Gastrocnemius medialis (tissue), 4 donors: ENCODE measurements around the gene PTGDR2.

Source experiments
- POLR2A ChIP-seq, 2 donors: fragments of 450-650 bp; IDR thresholded peaks; one replicate each; pipeline ENCODE4 v1.6.1; 2017; ENCODE audit warnings: antibody characterized with exemption in 2 of 2, mild to moderate bottlenecking in 2 of 2, moderate library complexity in 2 of 2
- TF ChIP-seq, protein P1 (sequence below), 5 experiments: fragments of 450-650 bp in 3 of 5; fragments of 200-600 bp in 2 of 5; sonication (generic) in 2 of 5; IDR thresholded peaks in 4 of 5; conservative IDR thresholded peaks in 1 of 5; 1 replicate in 4 of 5; 2 replicates in 1 of 5; pipeline ENCODE4 v1.5.1; 2016 to 2019; ENCODE audit warnings: antibody characterized with exemption in 5 of 5, mild to moderate bottlenecking in 3 of 5, moderate library complexity in 3 of 5

DNA sequence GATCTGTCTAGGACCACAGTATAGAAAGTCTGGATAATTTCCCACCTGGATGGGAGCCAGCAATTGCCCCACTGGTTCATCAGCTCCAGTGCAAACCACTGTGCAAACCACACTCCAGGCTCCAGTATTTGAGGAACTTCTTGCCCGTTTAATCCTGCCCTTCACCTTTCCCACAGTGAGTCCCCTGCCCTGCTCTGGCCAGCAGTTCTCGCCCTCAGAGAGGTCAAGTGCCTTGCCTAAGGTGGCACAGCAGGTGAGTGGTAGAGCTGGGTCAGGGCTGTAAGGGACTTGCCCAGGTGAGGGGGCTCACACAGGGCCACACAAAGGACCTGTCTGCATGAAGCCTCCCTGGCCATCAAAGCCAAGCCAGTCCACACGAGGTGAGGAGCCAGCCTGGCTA, 46.5 kb downstream of the PTGDR2 start:
- TF ChIP-seq POLR2A (IDR thresholded peaks at IDR 0.05) = no peak
- TF ChIP-seq, protein P1, sequence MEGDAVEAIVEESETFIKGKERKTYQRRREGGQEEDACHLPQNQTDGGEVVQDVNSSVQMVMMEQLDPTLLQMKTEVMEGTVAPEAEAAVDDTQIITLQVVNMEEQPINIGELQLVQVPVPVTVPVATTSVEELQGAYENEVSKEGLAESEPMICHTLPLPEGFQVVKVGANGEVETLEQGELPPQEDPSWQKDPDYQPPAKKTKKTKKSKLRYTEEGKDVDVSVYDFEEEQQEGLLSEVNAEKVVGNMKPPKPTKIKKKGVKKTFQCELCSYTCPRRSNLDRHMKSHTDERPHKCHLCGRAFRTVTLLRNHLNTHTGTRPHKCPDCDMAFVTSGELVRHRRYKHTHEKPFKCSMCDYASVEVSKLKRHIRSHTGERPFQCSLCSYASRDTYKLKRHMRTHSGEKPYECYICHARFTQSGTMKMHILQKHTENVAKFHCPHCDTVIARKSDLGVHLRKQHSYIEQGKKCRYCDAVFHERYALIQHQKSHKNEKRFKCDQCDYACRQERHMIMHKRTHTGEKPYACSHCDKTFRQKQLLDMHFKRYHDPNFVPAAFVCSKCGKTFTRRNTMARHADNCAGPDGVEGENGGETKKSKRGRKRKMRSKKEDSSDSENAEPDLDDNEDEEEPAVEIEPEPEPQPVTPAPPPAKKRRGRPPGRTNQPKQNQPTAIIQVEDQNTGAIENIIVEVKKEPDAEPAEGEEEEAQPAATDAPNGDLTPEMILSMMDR (IDR thresholded peaks at IDR 0.05 in 4 of 5, conservative IDR thresholded peaks at IDR 0.05 in 1 of 5) = no peak
